HG03521 (cell line): ENCODE data around the gene LRRC7.

Experiments used
- ATAC-seq: cut with Tn5 transposase; IDR thresholded peaks from one replicate; pipeline ENCODE4 v1.9.1; 2021; ENCODE audit warnings: mild to moderate bottlenecking, moderate library complexity; ENCODE audit not compliant: unreplicated experiment

Gene LRRC7

DNA sequence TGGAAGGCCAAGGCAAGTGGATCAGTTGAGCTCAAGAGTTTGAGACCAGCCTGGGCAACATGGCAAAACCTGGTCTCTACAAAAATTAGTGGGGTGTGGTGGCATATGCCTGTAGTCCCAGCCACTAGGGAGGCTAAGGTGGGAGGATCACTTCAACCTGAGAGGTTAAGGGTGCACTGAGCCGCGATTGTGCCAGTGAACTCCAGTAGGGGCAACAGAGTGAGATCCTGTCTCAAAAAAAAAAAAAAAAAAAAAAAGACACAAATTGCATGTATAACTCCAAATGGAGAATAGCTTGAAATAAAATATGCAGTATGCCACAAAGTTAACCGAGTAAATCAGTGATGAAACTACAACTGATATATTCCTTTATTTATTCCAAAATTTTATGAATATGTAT, 586.0 kb downstream of the LRRC7 start:
- ATAC-seq: no peak

GRCh38 chr1:70156529-70157120, 588.9 kb downstream of the LRRC7 start:
- ATAC-seq: no peak

DNA sequence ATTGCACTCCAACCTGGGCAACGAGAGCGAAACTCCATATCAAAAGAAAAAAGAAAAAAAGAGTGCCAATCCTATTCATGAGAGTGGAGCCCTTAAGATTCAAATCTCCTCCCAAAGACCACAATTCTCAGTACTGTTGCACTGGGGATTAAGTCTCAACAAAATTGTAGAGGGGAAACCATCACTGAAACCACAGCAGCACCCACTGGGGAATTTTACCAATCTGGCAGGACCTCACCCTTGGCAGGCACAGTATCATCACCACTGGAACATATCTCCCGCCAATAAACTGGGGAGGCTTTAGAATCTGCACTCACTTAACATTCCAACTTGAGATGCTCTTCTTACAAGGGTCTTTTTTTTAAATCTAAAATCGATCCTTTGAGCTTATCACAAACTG, 596.6 kb downstream of the LRRC7 start:
- ATAC-seq: no peak

DNA sequence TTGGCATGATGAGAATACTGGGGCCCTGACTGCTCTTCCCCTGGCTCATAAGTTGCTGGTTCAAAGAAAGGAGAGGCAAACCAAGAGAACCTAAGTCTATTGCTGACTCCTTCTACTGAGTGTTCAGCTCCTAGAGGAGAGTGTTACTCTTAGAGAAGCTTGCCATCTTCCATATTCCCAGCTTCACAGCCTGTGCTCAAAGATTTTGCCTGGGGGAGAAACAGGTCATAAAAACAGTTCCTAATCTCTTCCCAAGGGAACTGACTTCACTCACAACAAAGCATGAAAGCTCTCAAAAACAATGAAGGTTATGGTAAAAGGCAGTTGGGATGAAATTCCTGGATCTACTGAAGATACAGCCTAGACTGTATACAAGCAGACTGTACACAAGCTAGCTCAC, 600.6 kb downstream of the LRRC7 start:
- no peak for ATAC-seq

GRCh38 chr1:70169018-70169839, 601.5 kb downstream of the LRRC7 start:
- ATAC-seq: no peak

- ATAC-seq: no peak
These were observed 603.8 kb downstream of the LRRC7 start for GRCh38 chr1:70171512-70171911.
